GM23248 (cell line): ENCODE measurements around the gene UNC5A.

ENCODE experiments used
- EZH2 ChIP-seq: fragments of 200-600 bp; sonication (generic); IDR thresholded peaks from 2 replicates; pipeline ENCODE4 v1.6.1; 2018; ENCODE audit warnings: antibody characterized with exemption, mild to moderate bottlenecking; ENCODE audit not compliant: insufficient read depth, poor library complexity, severe bottlenecking
- EZH2phosphoT487 ChIP-seq: fragments of 200-600 bp; sonication (generic); IDR thresholded peaks from 2 replicates; pipeline ENCODE4 v1.6.1; 2018; ENCODE audit warnings: antibody characterized with exemption, moderate library complexity, mild to moderate bottlenecking, low read depth; ENCODE audit not compliant: insufficient read depth

DNA sequence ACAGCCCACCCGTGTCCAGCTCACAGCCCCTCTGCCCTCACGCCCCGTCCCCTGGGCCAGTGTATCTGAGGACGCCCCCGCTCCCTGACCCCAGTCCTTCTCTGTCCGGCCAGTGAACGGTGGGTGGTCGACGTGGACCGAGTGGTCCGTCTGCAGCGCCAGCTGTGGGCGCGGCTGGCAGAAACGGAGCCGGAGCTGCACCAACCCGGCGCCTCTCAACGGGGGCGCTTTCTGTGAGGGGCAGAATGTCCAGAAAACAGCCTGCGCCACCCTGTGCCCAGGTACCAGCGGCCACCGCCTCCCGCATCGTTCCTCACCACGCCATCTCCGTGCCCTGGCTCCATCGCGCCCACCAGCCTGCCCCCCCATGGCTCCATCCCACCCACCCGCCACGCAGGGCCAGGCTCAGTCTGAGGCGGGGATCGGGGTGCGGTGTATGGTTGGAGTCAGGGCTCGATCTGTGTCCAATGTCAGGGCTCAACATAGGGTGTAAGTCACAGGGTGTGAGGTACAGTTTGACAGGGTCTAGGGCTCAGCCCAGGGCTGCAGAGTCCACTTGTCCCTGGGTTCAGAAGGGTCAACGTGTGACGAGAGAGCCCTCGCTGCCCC, 59.2 kb downstream of the UNC5A start:
- TF ChIP-seq EZH2phosphoT487: no peak
- TF ChIP-seq EZH2: no peak
